GM23338 (cell line): ENCODE data around the gene ZNF474. TPM values are rescaled to one million over a fixed set of nuclear protein-coding genes. Genes with fewer than 3 reads are reported as not detected.

ENCODE experiments used
- ATAC-seq: fragments of 200-7000 bp; cut with Tn5 transposase; 3 replicates; pipeline ENCODE4 v1.9.1; 2020
- DNase-seq: peaks from one replicate; pipeline ENCODE4 v3.0.0-alpha.2; 2015; ENCODE audit warnings: low spot score
- H2AFZ ChIP-seq: fragments of 200-600 bp; sonication (generic); 2 replicates; pipeline ENCODE4 v1.8.0; 2016; ENCODE audit warnings: antibody characterized with exemption, mild to moderate bottlenecking, moderate library complexity
- H3F3A ChIP-seq: fragments of 200-600 bp; sonication (generic); replicated peaks from 2 replicates; pipeline ENCODE4 v1.8.0; 2017; ENCODE audit warnings: antibody characterized with exemption, mixed run types, low read depth
- H3K27ac ChIP-seq: fragments of 200-600 bp; sonication (generic); 2 replicates; pipeline ENCODE4 v1.6.1; 2016; ENCODE audit warnings: low read depth
- H3K27me3 ChIP-seq: fragments of 200-600 bp; sonication (generic); 2 replicates; pipeline ENCODE4 v1.8.0; 2016; ENCODE audit warnings: mild to moderate bottlenecking, mixed run types, moderate library complexity; ENCODE audit not compliant: insufficient read depth
- H3K36me3 ChIP-seq: fragments of 200-600 bp; sonication (generic); 2 replicates; pipeline ENCODE4 v1.8.0; 2016; ENCODE audit warnings: mild to moderate bottlenecking; ENCODE audit not compliant: insufficient read depth
- H3K4me1 ChIP-seq: fragments of 200-600 bp; sonication (generic); 2 replicates; pipeline ENCODE4 v1.8.0; 2016; ENCODE audit warnings: mild to moderate bottlenecking, moderate library complexity; ENCODE audit not compliant: insufficient read depth
- H3K4me2 ChIP-seq: fragments of 200-600 bp; sonication (generic); 2 replicates; pipeline ENCODE4 v1.7.1; 2017; ENCODE audit warnings: mixed run types
- H3K4me3 ChIP-seq: fragments of 200-600 bp; sonication (generic); 2 replicates; pipeline ENCODE4 v1.6.1; 2016; ENCODE audit warnings: mixed run types
- H3K79me2 ChIP-seq: fragments of 200-600 bp; sonication (generic); replicated peaks from 2 replicates; pipeline ENCODE4 v1.8.0; 2017; ENCODE audit warnings: mild to moderate bottlenecking; ENCODE audit not compliant: insufficient read depth
- H3K9me2 ChIP-seq: fragments of 200-600 bp; sonication (generic); 2 replicates; pipeline ENCODE4 v1.8.0; 2017; ENCODE audit not compliant: insufficient read depth
- H4K20me1 ChIP-seq: fragments of 200-600 bp; sonication (generic); replicated peaks from 2 replicates; pipeline ENCODE4 v1.8.0; 2017; ENCODE audit warnings: mild to moderate bottlenecking; ENCODE audit not compliant: insufficient read depth
- H3K27ac Mint-ChIP-seq: 2 replicates; pipeline ENCODE4 v1.8.0; 2020; ENCODE audit warnings: inconsistent platforms, mild to moderate bottlenecking, moderate library complexity, mixed read lengths
- H3K27me3 Mint-ChIP-seq: 3 replicates; pipeline ENCODE4 v1.8.0; 2022; ENCODE audit warnings: low read depth, mild to moderate bottlenecking, moderate library complexity, mixed read lengths, inconsistent platforms; ENCODE audit not compliant: insufficient read depth, poor library complexity
- H3K36me3 Mint-ChIP-seq: 3 replicates; pipeline ENCODE4 v1.8.0; 2021; ENCODE audit warnings: low read depth, mild to moderate bottlenecking, inconsistent platforms, moderate library complexity, mixed read lengths
- H3K4me1 Mint-ChIP-seq: 3 replicates; pipeline ENCODE4 v1.8.0; 2020; ENCODE audit warnings: mild to moderate bottlenecking, inconsistent platforms, mixed read lengths
- H3K4me3 Mint-ChIP-seq: 3 replicates; pipeline ENCODE4 v1.8.0; 2021; ENCODE audit warnings: moderate library complexity, mild to moderate bottlenecking, inconsistent platforms, mixed read lengths
- H3K9me3 Mint-ChIP-seq: 3 replicates; pipeline ENCODE4 v1.8.0; 2020; ENCODE audit warnings: moderate library complexity, mild to moderate bottlenecking, inconsistent platforms, mixed read lengths
- CREB1 ChIP-seq: fragments of 250-450 bp; sonication (Bioruptor Pico); IDR thresholded peaks from 2 replicates; pipeline ENCODE4 v1.5.0; 2020; ENCODE audit warnings: low read depth, mild to moderate bottlenecking, moderate library complexity
- EZH2 ChIP-seq: fragments of 200-600 bp; sonication (generic); IDR thresholded peaks from one replicate; pipeline ENCODE4 v1.8.0; 2017; ENCODE audit warnings: antibody characterized with exemption, mild to moderate bottlenecking, low read depth; ENCODE audit not compliant: unreplicated experiment
- EZH2phosphoT487 ChIP-seq: fragments of 200-600 bp; sonication (generic); IDR thresholded peaks from one replicate; pipeline ENCODE4 v1.8.1; 2018; ENCODE audit warnings: antibody characterized with exemption; ENCODE audit not compliant: unreplicated experiment
- JUNB ChIP-seq: IDR thresholded peaks from one replicate; pipeline ENCODE4 v1.6.1; 2016; ENCODE audit warnings: antibody characterized with exemption; ENCODE audit not compliant: unreplicated experiment
- NANOG ChIP-seq: IDR thresholded peaks from 2 replicates; pipeline ENCODE4 v1.6.1; 2016; ENCODE audit warnings: antibody characterized with exemption, borderline replicate concordance
- POLR2AphosphoS5 ChIP-seq: IDR thresholded peaks from 2 replicates; pipeline ENCODE4 v1.6.1; 2016; ENCODE audit warnings: antibody characterized with exemption, low read depth
- STAT1 ChIP-seq: IDR thresholded peaks from one replicate; pipeline ENCODE4 v1.6.1; 2016; ENCODE audit warnings: antibody characterized with exemption; ENCODE audit not compliant: unreplicated experiment
- ZNF114 ChIP-seq: fragments of 250-450 bp; sonication (Bioruptor Pico); IDR thresholded peaks from 2 replicates; pipeline ENCODE4 v1.5.0; 2020; ENCODE audit warnings: mild to moderate bottlenecking, moderate library complexity
- ZNF331 ChIP-seq: fragments of 250-450 bp; sonication (Bioruptor Pico); IDR thresholded peaks from 2 replicates; pipeline ENCODE4 v1.5.0; 2020; ENCODE audit warnings: low read depth, mild to moderate bottlenecking, moderate library complexity
- polyA plus RNA-seq: library from polyadenylated mRNA; unstranded; fragments of >200 nt; fragmentation: Nextera tagmentation; extraction: Ambion mirVana; gene quantifications from 2 replicates; pipeline ENCODE4 v1.2.1, GENCODE V29; 2016
- total RNA-seq: library from RNA; depleted of rRNA; stranded (reverse); fragments of >200 nt; shearing (Covaris generic); gene quantifications from 2 replicates; pipeline ENCODE4 v1.2.3, GENCODE V29; 2014
- TF ChIP-seq, protein P1 (sequence below): IDR thresholded peaks from one replicate; pipeline ENCODE4 v1.6.1; 2018; ENCODE audit warnings: antibody characterized with exemption; ENCODE audit not compliant: unreplicated experiment
- TF ChIP-seq, protein P2 (sequence below), 2 experiments: fragments of 200-600 bp in 1 of 2; sonication (generic) in 1 of 2; conservative IDR thresholded peaks; 2 replicates each; pipeline versions ENCODE4 v1.5.1 to v1.6.1; 2016 to 2017; ENCODE audit warnings: antibody characterized with exemption in 2 of 2, low read depth in 2 of 2, mild to moderate bottlenecking in 2 of 2, moderate library complexity in 1 of 2
- TF ChIP-seq, protein P3 (sequence below): fragments of 250-450 bp; sonication (Bioruptor Pico); IDR thresholded peaks from 2 replicates; pipeline ENCODE4 v1.5.0; 2020; ENCODE audit warnings: mild to moderate bottlenecking, moderate library complexity
- TF ChIP-seq, protein P4 (sequence below): IDR thresholded peaks from 2 replicates; pipeline ENCODE4 v1.6.1; 2016; ENCODE audit warnings: antibody characterized with exemption

The ZNF474 gene
- total and polyA plus RNA-seq, 2 experiments from 2014 or later: 0.59 TPM; not detected in 1

DNA sequence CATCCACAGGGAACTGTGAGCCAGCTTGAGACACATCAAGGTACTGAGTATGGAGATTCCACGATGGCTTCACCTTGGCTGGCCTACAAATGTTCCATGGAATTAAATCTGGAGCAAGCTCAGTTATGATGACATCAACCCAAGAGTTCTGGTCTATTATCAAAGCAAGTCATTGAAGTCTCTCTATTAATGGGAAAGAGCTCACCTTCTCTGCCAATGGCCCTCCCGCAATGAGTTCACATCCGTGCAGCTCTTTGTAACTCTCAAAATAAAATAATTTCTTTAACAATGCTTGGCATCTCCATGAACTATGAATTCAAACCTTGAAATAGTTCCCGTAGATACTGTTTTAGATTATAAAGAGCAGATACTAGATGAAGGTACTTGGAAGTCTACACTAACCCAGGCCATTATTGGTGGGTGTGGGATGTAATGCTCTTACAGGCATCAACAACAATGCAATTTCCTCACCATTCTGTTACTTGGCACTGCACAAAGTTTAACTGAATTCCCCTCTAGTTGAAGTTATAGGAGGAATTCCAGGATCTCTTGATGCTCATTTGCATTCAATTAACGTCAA is 55.4 kb downstream of the ZNF474 start (continued):
- TF ChIP-seq, protein P1, sequence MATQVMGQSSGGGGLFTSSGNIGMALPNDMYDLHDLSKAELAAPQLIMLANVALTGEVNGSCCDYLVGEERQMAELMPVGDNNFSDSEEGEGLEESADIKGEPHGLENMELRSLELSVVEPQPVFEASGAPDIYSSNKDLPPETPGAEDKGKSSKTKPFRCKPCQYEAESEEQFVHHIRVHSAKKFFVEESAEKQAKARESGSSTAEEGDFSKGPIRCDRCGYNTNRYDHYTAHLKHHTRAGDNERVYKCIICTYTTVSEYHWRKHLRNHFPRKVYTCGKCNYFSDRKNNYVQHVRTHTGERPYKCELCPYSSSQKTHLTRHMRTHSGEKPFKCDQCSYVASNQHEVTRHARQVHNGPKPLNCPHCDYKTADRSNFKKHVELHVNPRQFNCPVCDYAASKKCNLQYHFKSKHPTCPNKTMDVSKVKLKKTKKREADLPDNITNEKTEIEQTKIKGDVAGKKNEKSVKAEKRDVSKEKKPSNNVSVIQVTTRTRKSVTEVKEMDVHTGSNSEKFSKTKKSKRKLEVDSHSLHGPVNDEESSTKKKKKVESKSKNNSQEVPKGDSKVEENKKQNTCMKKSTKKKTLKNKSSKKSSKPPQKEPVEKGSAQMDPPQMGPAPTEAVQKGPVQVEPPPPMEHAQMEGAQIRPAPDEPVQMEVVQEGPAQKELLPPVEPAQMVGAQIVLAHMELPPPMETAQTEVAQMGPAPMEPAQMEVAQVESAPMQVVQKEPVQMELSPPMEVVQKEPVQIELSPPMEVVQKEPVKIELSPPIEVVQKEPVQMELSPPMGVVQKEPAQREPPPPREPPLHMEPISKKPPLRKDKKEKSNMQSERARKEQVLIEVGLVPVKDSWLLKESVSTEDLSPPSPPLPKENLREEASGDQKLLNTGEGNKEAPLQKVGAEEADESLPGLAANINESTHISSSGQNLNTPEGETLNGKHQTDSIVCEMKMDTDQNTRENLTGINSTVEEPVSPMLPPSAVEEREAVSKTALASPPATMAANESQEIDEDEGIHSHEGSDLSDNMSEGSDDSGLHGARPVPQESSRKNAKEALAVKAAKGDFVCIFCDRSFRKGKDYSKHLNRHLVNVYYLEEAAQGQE: no peak
- TF ChIP-seq JUNB: no peak

DNA sequence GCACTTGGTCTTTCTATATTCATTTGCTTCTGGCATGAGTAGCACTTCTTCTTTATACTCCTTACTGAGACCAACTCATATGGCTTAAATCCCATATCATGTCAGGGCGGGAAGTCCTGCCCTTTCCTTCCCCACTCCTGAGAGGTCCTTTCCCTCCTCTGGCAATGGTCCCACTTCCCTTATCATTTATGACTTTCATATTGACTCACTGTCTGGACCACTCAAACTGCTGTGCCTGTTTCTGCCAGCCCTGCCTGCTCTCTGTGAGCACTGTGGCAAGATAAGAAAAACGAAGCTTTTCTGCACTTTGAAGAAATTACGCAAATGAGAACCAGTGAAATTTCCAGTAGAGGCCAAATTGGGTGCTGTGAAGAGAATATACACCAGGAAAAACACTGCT is 58.1 kb downstream of the ZNF474 start:
- Histone ChIP-seq H4K20me1 (no peaks in the 10 kb centered on the region), H3K4me1 (peaks cover 14% of the 10 kb centered on the region; the same call in 1 of the 2 replicates), H2AFZ (no peak overlapping the region), H3K27ac (no peak overlapping the region), H3K4me3 (no peak overlapping the region), H3K79me2 (no peaks in the 10 kb centered on the region), H3K27me3 (no peaks in the 10 kb centered on the region), H3F3A (no peaks in the 10 kb centered on the region), H3K36me3 (no peaks in the 10 kb centered on the region), H3K4me2 (no peak overlapping the region), H3K9me2 (no peaks in the 10 kb centered on the region)
- ATAC-seq (no peak), DNase-seq (no peak)
- Mint-ChIP-seq H3K27me3 (peaks cover 4% of the 10 kb centered on the region), H3K36me3 (no peaks in the 10 kb centered on the region), H3K9me3 (no peaks in the 10 kb centered on the region; the same call in 2 of the 3 replicates), H3K27ac (no peak overlapping the region), H3K4me1 (peaks cover 16% of the 10 kb centered on the region), H3K4me3 (no peak overlapping the region)
- no peak for TF ChIP-seq STAT1
- TF ChIP-seq ZNF331 (CRISPR knock-in tag): no peak
- TF ChIP-seq, protein P2, sequence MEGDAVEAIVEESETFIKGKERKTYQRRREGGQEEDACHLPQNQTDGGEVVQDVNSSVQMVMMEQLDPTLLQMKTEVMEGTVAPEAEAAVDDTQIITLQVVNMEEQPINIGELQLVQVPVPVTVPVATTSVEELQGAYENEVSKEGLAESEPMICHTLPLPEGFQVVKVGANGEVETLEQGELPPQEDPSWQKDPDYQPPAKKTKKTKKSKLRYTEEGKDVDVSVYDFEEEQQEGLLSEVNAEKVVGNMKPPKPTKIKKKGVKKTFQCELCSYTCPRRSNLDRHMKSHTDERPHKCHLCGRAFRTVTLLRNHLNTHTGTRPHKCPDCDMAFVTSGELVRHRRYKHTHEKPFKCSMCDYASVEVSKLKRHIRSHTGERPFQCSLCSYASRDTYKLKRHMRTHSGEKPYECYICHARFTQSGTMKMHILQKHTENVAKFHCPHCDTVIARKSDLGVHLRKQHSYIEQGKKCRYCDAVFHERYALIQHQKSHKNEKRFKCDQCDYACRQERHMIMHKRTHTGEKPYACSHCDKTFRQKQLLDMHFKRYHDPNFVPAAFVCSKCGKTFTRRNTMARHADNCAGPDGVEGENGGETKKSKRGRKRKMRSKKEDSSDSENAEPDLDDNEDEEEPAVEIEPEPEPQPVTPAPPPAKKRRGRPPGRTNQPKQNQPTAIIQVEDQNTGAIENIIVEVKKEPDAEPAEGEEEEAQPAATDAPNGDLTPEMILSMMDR (conservative IDR thresholded peaks at IDR 0.05; ENCODE audit: low read depth in 2 of 2): no peak
- TF ChIP-seq CREB1: no peak
- no peak for TF ChIP-seq EZH2
- no peak for TF ChIP-seq JUNB
- no peak for TF ChIP-seq POLR2AphosphoS5
- TF ChIP-seq NANOG: no peak
- no peak for TF ChIP-seq ZNF114 (CRISPR knock-in tag)
- TF ChIP-seq, protein P3, sequence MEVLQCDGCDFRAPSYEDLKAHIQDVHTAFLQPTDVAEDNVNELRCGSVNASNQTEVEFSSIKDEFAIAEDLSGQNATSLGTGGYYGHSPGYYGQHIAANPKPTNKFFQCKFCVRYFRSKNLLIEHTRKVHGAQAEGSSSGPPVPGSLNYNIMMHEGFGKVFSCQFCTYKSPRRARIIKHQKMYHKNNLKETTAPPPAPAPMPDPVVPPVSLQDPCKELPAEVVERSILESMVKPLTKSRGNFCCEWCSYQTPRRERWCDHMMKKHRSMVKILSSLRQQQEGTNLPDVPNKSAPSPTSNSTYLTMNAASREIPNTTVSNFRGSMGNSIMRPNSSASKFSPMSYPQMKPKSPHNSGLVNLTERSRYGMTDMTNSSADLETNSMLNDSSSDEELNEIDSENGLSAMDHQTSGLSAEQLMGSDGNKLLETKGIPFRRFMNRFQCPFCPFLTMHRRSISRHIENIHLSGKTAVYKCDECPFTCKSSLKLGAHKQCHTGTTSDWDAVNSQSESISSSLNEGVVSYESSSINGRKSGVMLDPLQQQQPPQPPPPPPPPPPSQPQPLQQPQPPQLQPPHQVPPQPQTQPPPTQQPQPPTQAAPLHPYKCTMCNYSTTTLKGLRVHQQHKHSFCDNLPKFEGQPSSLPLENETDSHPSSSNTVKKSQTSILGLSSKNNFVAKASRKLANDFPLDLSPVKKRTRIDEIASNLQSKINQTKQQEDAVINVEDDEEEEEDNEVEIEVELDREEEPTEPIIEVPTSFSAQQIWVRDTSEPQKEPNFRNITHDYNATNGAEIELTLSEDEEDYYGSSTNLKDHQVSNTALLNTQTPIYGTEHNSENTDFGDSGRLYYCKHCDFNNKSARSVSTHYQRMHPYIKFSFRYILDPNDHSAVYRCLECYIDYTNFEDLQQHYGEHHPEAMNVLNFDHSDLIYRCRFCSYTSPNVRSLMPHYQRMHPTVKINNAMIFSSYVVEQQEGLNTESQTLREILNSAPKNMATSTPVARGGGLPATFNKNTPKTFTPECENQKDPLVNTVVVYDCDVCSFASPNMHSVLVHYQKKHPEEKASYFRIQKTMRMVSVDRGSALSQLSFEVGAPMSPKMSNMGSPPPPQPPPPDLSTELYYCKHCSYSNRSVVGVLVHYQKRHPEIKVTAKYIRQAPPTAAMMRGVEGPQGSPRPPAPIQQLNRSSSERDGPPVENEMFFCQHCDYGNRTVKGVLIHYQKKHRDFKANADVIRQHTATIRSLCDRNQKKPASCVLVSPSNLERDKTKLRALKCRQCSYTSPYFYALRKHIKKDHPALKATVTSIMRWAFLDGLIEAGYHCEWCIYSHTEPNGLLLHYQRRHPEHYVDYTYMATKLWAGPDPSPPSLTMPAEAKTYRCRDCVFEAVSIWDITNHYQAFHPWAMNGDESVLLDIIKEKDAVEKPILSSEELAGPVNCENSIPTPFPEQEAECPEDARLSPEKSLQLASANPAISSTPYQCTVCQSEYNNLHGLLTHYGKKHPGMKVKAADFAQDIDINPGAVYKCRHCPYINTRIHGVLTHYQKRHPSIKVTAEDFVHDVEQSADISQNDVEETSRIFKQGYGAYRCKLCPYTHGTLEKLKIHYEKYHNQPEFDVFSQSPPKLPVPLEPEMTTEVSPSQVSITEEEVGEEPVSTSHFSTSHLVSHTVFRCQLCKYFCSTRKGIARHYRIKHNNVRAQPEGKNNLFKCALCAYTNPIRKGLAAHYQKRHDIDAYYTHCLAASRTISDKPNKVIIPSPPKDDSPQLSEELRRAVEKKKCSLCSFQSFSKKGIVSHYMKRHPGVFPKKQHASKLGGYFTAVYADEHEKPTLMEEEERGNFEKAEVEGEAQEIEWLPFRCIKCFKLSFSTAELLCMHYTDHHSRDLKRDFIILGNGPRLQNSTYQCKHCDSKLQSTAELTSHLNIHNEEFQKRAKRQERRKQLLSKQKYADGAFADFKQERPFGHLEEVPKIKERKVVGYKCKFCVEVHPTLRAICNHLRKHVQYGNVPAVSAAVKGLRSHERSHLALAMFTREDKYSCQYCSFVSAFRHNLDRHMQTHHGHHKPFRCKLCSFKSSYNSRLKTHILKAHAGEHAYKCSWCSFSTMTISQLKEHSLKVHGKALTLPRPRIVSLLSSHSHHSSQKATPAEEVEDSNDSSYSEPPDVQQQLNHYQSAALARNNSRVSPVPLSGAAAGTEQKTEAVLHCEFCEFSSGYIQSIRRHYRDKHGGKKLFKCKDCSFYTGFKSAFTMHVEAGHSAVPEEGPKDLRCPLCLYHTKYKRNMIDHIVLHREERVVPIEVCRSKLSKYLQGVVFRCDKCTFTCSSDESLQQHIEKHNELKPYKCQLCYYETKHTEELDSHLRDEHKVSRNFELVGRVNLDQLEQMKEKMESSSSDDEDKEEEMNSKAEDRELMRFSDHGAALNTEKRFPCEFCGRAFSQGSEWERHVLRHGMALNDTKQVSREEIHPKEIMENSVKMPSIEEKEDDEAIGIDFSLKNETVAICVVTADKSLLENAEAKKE (CRISPR knock-in tag): no peak
- TF ChIP-seq EZH2phosphoT487: no peak
- TF ChIP-seq, protein P4, sequence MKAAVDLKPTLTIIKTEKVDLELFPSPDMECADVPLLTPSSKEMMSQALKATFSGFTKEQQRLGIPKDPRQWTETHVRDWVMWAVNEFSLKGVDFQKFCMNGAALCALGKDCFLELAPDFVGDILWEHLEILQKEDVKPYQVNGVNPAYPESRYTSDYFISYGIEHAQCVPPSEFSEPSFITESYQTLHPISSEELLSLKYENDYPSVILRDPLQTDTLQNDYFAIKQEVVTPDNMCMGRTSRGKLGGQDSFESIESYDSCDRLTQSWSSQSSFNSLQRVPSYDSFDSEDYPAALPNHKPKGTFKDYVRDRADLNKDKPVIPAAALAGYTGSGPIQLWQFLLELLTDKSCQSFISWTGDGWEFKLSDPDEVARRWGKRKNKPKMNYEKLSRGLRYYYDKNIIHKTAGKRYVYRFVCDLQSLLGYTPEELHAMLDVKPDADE: no peak
